Neuronal stem cell (in vitro differentiated cells): ENCODE measurements around the gene XXYLT1.

Source experiments
- DNase-seq: peaks from one replicate; pipeline ENCODE4 v3.0.0-alpha.2; 2013; ENCODE audit warnings: low spot score
- H2AFZ ChIP-seq: one replicate; pipeline ENCODE4 v1.6.1; 2013; ENCODE audit warnings: mild to moderate bottlenecking, low read length, inconsistent platforms
- H2AK5ac ChIP-seq: 2 replicates; pipeline ENCODE4 v1.6.1; 2013; ENCODE audit warnings: low read depth, mild to moderate bottlenecking, inconsistent platforms, low read length, moderate library complexity, mixed read lengths
- H2BK120ac ChIP-seq: 2 replicates; pipeline ENCODE4 v1.6.1; 2013; ENCODE audit warnings: low read depth, mild to moderate bottlenecking, inconsistent platforms, low read length, moderate library complexity, mixed read lengths
- H2BK12ac ChIP-seq: one replicate; pipeline ENCODE4 v1.6.1; 2013; ENCODE audit warnings: low read length, inconsistent platforms
- H2BK15ac ChIP-seq: 2 replicates; pipeline ENCODE4 v1.6.1; 2013; ENCODE audit warnings: mild to moderate bottlenecking, low read length, inconsistent platforms, mixed read lengths
- H2BK5ac ChIP-seq: one replicate; pipeline ENCODE4 v1.6.1; 2013; ENCODE audit warnings: inconsistent platforms, mild to moderate bottlenecking, low read length, moderate library complexity
- H3K14ac ChIP-seq: one replicate; pipeline ENCODE4 v1.6.1; 2013; ENCODE audit warnings: low read length, inconsistent platforms
- H3K18ac ChIP-seq: 2 replicates; pipeline ENCODE4 v1.6.1; 2013; ENCODE audit warnings: low read length, inconsistent platforms
- H3K23ac ChIP-seq: 2 replicates; pipeline ENCODE4 v1.6.1; 2013; ENCODE audit warnings: low read depth, mild to moderate bottlenecking, mixed read lengths, low read length, inconsistent platforms; ENCODE audit not compliant: poor library complexity
- H3K27ac ChIP-seq: replicated peaks from 3 replicates; pipeline ENCODE4 v1.5.1; 2013; ENCODE audit warnings: low read length, inconsistent platforms
- H3K27me3 ChIP-seq, 3 experiments: 2 replicates each; pipeline ENCODE4 v1.6.1; 2013; ENCODE audit warnings: low read length in 3 of 3, mild to moderate bottlenecking in 2 of 3, inconsistent platforms in 1 of 3, low read depth in 1 of 3, mixed read lengths in 1 of 3, moderate library complexity in 1 of 3; ENCODE audit not compliant: control insufficient read depth in 3 of 3, insufficient read depth in 3 of 3
- H3K36me3 ChIP-seq, 2 donors: replicated peaks in 1 of 2; 2 replicates each; pipeline ENCODE4 v1.6.1; 2013; ENCODE audit warnings: low read length in 2 of 2; ENCODE audit not compliant: control insufficient read depth in 2 of 2, insufficient read depth in 2 of 2
- H3K4ac ChIP-seq: 2 replicates; pipeline ENCODE4 v1.6.1; 2013; ENCODE audit warnings: inconsistent platforms, mild to moderate bottlenecking, low read length, moderate library complexity
- H3K4me1 ChIP-seq, 2 donors: 1 replicate in 1 of 2; 2 replicates in 1 of 2; pipeline ENCODE4 v1.6.1; 2013; ENCODE audit warnings: low read length in 2 of 2, low read depth in 1 of 2; ENCODE audit not compliant: control insufficient read depth in 2 of 2, insufficient read depth in 1 of 2
- H3K4me2 ChIP-seq: one replicate; pipeline ENCODE4 v1.6.1; 2013; ENCODE audit warnings: mild to moderate bottlenecking, low read length, inconsistent platforms; ENCODE audit not compliant: insufficient read depth, poor library complexity, severe bottlenecking
- H3K4me3 ChIP-seq, 2 donors: 2 replicates each; pipeline ENCODE4 v1.5.1; 2013; ENCODE audit warnings: low read length in 2 of 2, mild to moderate bottlenecking in 2 of 2, inconsistent platforms in 1 of 2, moderate library complexity in 1 of 2
- H3K79me1 ChIP-seq: one replicate; pipeline ENCODE4 v1.6.1; 2013; ENCODE audit warnings: low read depth, mild to moderate bottlenecking, inconsistent platforms, low read length, moderate library complexity
- H3K9ac ChIP-seq: one replicate; pipeline ENCODE4 v1.6.1; 2013; ENCODE audit warnings: mild to moderate bottlenecking, low read depth, low read length, inconsistent platforms; ENCODE audit not compliant: poor library complexity
- H3K9me3 ChIP-seq, 2 donors: replicated peaks in 1 of 2; 2 replicates each; pipeline versions ENCODE3 to v1.6.1; 2013; ENCODE audit warnings: low read length in 2 of 2, mild to moderate bottlenecking in 2 of 2, inconsistent platforms in 1 of 2, low read depth in 1 of 2, mixed read lengths in 1 of 2, moderate library complexity in 1 of 2; ENCODE audit not compliant: control insufficient read depth in 2 of 2, insufficient read depth in 1 of 2
- H4K8ac ChIP-seq: one replicate; pipeline ENCODE4 v1.6.1; 2013; ENCODE audit warnings: low read depth, mild to moderate bottlenecking, inconsistent platforms, low read length, moderate library complexity
- H4K91ac ChIP-seq: one replicate; pipeline ENCODE4 v1.6.1; 2013; ENCODE audit warnings: low read length, low read depth, mild to moderate bottlenecking, inconsistent platforms; ENCODE audit not compliant: poor library complexity
- WGBS, 2 donors: extraction: QIAGEN DNeasy Blood & Tissue Kit; methylation state at CpG; one replicate each; pipeline ENCODE4 v1.1.7; 2013; ENCODE audit warnings: missing lambda C conversion rate in 2 of 2, mixed read lengths in 1 of 2; ENCODE audit not compliant: insufficient read length in 2 of 2, insufficient replicate concordance in 1 of 2; ENCODE audit errors: extremely low coverage in 2 of 2; 5-methylcytosine and 5-hydroxymethylcytosine counted together

XXYLT1 gene

GRCh38 chr3:195031574-195032003, 239.4 kb downstream of the XXYLT1 start:
- no peak overlapping the region for H3K4me2 ChIP-seq
- no peak overlapping the region for H2BK5ac ChIP-seq
- no peak overlapping the region for H4K91ac ChIP-seq
- no peak for DNase-seq
- no peak overlapping the region for H2AFZ ChIP-seq
- H2BK120ac ChIP-seq, result no peak overlapping the region
- H3K4ac ChIP-seq, result no peak overlapping the region
- no peak overlapping the region for H2BK12ac ChIP-seq
- no peak overlapping the region for H2AK5ac ChIP-seq
- no peaks in the 10 kb centered on the region for H3K9me3 ChIP-seq
- H3K79me1 ChIP-seq, result no peaks in the 10 kb centered on the region
- no peak overlapping the region for H3K14ac ChIP-seq
- no peak overlapping the region for H3K9ac ChIP-seq
- no peak overlapping the region for H3K4me3 ChIP-seq
- WGBS, 2 donors, result no CpG with 5 or more reads among the region's 5 CpGs
- peaks cover 0 to 6% of the 10 kb centered on the region in 2 donors for H3K4me1 ChIP-seq
- H3K27ac ChIP-seq, result no peak overlapping the region
- no peak overlapping the region for H4K8ac ChIP-seq
- H3K23ac ChIP-seq, result no peak overlapping the region
- peaks cover 0 to 32% (median 0%) of the 10 kb centered on the region in 3 experiments for H3K27me3 ChIP-seq
- H3K18ac ChIP-seq, result no peak overlapping the region
- no peaks in the 10 kb centered on the region for H3K36me3 ChIP-seq
- H2BK15ac ChIP-seq, result no peak overlapping the region

- no peak overlapping the region for H2BK15ac ChIP-seq
- no peak overlapping the region for H2BK5ac ChIP-seq
- no peak overlapping the region for H3K4me3 ChIP-seq
- H3K9me3 ChIP-seq, result no peaks in the 10 kb centered on the region
- H3K4ac ChIP-seq, result no peak overlapping the region
- H3K23ac ChIP-seq, result no peak overlapping the region
- peak overlapping the region; percentile 16 for H3K18ac ChIP-seq
- no peak for DNase-seq
- no peak overlapping the region for H2AK5ac ChIP-seq
- no peak overlapping the region for H3K27ac ChIP-seq
- no peak overlapping the region for H2BK120ac ChIP-seq
- H4K91ac ChIP-seq, result no peak overlapping the region
- peaks cover 0 to 32% (median 0%) of the 10 kb centered on the region in 3 experiments for H3K27me3 ChIP-seq
- no peaks in the 10 kb centered on the region for H3K79me1 ChIP-seq
- H3K14ac ChIP-seq, result no peak overlapping the region
- peaks cover 0 to 6% of the 10 kb centered on the region in 2 donors for H3K4me1 ChIP-seq
- H4K8ac ChIP-seq, result no peak overlapping the region
- WGBS, 2 donors, result no CpG with 5 or more reads among the region's 13 CpGs
- H3K36me3 ChIP-seq, result no peaks in the 10 kb centered on the region
- no peak overlapping the region for H3K9ac ChIP-seq
- no peak overlapping the region for H3K4me2 ChIP-seq
- H2BK12ac ChIP-seq, result no peak overlapping the region
- peak overlapping the region; percentile 70 for H2AFZ ChIP-seq
Measured at GRCh38 chr3:195030791-195031321, 240.1 kb downstream of the XXYLT1 start.

- DNase-seq, result no peak
- H2AK5ac ChIP-seq, result no peak overlapping the region
- WGBS, 2 donors, result no CpG with 5 or more reads among the region's 8 CpGs
Measured at GRCh38 chr3:195028877-195029606, 241.9 kb downstream of the XXYLT1 start.

GRCh38 chr3:195025884-195026200, 245.1 kb downstream of the XXYLT1 start:
- Histone ChIP-seq H2BK12ac (no peak overlapping the region), H3K79me1 (no peaks in the 10 kb centered on the region), H2AFZ (no peak overlapping the region), H3K4me3 (no peak overlapping the region), H3K18ac (no peak overlapping the region), H2AK5ac (no peak overlapping the region), H4K91ac (no peak overlapping the region), H3K4me1 (no peaks in the 10 kb centered on the region), H2BK15ac (no peak overlapping the region), H3K9ac (no peak overlapping the region), H3K9me3 (peaks cover 0 to 2% of the 10 kb centered on the region in 2 donors), H3K14ac (no peak overlapping the region), H2BK120ac (no peak overlapping the region), H4K8ac (no peak overlapping the region), H3K4ac (no peak overlapping the region), H3K27me3 (no peaks in the 10 kb centered on the region), H3K4me2 (no peak overlapping the region), H3K27ac (no peak overlapping the region), H2BK5ac (no peak overlapping the region), H3K36me3 (no peaks in the 10 kb centered on the region), H3K23ac (no peak overlapping the region)
- DNase-seq, result no peak
- WGBS, 2 donors, result no CpG with 5 or more reads among the region's 4 CpGs

More at GRCh38 chr3:195028877-195029606, 241.9 kb downstream of the XXYLT1 start:
- Histone ChIP-seq H3K4me3 (no peak overlapping the region), H3K9me3 (peaks cover 0 to under 1% of the 10 kb centered on the region in 2 donors), H2BK5ac (no peak overlapping the region), H3K18ac (no peak overlapping the region), H3K79me1 (no peaks in the 10 kb centered on the region), H4K8ac (no peak overlapping the region), H3K4ac (no peak overlapping the region), H3K4me1 (peaks cover 0 to 6% of the 10 kb centered on the region in 2 donors), H3K14ac (no peak overlapping the region), H3K4me2 (no peak overlapping the region), H2BK120ac (no peak overlapping the region), H2AFZ (no peak overlapping the region), H3K23ac (no peak overlapping the region), H3K9ac (no peak overlapping the region), H3K36me3 (no peaks in the 10 kb centered on the region), H3K27ac (no peak overlapping the region), H4K91ac (no peak overlapping the region), H3K27me3 (peaks cover 0 to 26% (median 0%) of the 10 kb centered on the region in 3 experiments), H2BK15ac (no peak overlapping the region), H2BK12ac (no peak overlapping the region)
